ENCODE measurements around the gene SMYD5.

The SMYD5 gene

DNA sequence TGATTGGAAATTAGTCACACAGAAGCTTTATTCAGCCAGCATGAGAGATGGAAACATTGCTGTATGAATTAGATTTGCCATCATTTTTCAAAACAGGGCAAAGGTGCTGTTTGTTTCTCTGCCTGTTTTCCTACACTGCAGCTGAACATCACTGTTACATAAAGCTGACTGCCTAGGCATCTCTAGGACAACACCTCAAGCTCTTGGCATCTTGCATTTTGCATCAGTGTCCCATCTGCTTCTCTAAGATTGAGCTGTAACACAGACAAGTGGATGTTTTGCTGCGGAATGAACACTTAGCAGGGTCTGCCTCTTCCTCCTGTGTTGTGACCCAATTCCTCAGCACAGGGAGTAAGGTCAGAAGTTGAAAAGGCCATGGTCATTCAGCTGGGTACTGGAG, 24.9 kb downstream of the SMYD5 start:
- no peak for DNase-seq (ENCODE audit: low read depth)

DNA sequence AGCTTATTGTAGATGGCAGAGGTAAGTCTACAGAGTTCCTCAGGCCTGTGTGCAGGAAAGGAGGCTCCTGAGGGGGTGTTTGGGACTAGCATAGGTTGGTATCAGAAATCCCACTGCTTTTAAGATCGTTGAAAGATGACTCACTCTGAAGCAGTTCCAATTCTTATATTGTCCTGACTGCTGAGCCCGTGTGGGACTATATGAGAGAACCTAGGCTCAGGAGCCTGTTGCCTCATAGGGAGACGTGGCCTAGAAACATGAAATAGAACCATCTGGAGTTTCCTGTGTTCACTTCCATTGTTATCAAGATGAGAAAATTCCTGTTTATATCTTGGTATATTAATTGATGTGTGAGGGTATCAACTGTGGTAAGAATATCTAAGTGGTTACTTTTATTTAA, 25.7 kb downstream of the SMYD5 start:
- peak; percentile 90 for DNase-seq (ENCODE audit: low read depth)

DNA sequence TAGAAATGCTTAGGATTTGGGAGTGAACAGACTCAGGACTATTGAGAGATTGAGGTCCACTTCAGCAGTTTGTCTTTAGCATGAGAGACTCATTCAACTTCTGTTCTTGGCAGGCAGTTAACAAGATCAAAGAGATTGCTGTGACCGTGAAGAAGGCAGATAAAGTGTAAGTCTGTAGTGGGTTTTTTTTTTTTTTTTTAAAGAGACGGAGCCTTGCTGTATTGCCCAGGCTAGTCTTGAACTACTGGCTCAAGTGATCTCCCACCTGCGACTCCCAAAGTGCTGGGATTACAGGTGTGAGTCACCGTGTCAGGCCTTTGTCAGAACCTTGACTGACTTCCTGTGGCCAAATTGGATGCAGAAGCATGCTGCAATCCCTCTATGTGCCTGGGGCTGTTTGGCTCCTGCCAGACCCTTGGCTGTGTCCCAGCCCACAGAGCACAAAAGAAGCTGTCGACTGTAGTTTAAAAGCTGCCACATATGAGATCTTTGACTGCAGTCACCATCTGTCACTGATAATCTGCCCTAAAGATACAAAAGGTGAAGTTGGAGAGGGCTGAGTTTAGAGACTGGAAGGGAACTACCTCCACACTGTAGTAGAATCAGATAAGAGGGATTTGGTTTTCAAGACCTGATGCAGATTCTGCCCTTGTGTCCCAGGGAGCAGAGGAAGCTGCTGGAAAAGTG, 30.0 kb downstream of the SMYD5 start:
- DNase-seq (ENCODE audit: low read depth), result peak; percentile 76

DNA sequence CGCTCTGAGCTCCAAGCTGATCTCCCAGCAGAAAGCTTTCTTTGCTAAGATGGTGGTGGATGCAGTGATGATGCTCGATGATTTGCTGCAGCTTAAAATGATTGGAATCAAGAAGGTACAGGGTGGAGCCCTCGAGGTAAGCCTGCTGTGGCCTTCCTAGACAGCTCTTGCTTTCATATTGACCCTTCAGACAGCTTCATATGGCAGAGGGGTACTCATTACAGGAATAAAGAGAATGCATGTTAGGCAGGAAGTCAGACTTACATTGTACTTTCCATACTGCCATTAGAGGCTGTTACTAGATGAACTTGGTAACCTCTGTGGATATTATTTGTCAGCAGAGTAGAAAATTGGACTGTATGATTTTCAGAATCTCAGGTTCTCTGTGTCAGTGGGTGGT, 30.5 kb downstream of the SMYD5 start:
- DNase-seq (ENCODE audit: low read depth), result no peak

DNA sequence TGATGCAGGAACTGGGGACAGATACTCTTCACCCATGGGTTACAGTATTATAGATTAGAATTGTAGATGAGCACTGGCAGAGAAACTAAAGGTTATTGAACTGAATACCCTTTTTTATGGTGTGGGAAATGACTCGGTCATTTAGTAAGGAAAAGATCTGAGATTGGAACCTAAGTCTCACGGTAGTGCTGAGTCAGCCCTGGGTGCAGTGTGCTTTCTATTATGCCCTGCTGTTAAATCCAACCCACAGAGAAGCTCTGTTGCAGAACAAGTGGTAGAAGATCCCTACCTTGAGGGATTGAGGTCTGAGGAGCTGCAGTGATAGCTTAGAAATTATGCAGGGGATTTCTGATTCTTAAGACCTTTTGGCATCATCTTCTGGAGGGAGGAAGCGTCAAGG, 32.8 kb downstream of the SMYD5 start:
- DNase-seq (ENCODE audit: low read depth), result no peak

GRCh38 chr2:73249636-73250035, 35.6 kb downstream of the SMYD5 start:
- no peak for DNase-seq (ENCODE audit: low read depth)

- DNase-seq (ENCODE audit: low read depth), result no peak
Measured at GRCh38 chr2:73250872-73251846, 37.1 kb downstream of the SMYD5 start.

DNA sequence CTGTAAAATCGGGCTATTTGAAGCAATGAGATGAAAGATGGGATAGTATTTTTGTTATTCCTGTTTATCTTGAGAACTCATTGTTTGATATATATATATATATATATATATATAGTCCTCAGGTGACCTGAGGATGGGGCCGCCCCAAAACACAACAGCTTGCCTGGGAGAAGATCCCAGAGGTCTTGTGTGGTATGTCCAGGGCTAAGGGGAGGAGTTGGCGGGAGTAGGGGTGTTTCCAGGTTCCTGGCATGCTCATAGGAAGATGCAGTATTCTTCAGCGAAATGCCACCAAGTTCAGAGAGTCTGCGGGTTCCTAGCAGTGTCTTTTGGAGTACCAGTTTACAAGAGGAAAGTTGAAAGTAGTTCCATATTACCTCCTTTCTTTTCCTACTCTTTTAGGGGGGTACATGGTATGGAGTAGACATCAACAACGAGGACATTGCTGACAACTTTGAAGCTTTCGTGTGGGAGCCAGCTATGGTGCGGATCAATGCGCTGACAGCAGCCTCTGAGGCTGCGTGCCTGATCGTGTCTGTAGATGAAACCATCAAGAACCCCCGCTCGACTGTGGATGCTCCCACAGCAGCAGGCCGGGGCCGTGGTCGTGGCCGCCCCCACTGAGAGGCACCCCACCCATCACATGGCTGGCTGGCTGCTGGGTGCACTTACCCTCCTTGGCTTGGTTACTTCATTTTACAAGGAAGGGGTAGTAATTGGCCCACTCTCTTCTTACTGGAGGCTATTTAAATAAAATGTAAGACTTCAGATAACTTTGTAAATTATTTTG, 38.4 kb downstream of the SMYD5 start:
- DNase-seq (ENCODE audit: low read depth), result no peak

GRCh38 chr2:73253400-73253799, 39.4 kb downstream of the SMYD5 start:
- no peak for DNase-seq (ENCODE audit: low read depth)

GRCh38 chr2:73253901-73254300, 39.9 kb downstream of the SMYD5 start:
- no peak for DNase-seq (ENCODE audit: low read depth)

DNA sequence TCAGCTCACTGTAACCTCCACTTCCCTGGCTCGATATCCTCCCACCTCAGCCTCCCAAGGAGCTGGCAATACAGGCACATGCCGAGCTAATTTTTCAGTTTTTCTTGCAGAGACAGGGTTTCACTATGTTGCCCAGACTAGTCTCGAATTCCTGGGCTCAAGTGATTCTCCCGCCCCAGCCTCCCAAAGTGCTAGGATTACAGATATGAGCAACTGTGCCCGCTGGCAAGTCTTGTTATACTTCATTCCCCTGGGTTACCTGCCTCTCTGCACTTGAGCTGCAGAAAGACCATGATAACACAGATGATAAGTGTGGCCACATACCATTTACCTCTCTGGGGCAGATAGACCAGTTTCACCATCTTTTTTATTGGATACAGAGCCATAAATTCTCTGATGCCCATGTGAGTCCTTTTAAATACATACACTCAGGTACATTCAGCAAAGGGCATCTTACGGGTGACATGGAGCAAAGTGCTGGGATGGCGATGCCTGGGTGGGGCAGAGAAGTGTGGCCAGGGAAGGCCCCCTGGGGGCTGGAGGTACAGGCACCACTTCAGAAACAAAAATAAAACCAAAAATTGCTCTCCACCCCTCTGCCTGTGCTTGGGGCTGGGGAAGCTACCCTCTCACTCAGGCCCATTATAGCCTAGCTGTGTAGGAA, 40.4 kb downstream of the SMYD5 start:
- DNase-seq (ENCODE audit: low read depth), result no peak

GRCh38 chr2:73255007-73255644, 41.1 kb downstream of the SMYD5 start:
- DNase-seq (ENCODE audit: low read depth), result no peak

DNA sequence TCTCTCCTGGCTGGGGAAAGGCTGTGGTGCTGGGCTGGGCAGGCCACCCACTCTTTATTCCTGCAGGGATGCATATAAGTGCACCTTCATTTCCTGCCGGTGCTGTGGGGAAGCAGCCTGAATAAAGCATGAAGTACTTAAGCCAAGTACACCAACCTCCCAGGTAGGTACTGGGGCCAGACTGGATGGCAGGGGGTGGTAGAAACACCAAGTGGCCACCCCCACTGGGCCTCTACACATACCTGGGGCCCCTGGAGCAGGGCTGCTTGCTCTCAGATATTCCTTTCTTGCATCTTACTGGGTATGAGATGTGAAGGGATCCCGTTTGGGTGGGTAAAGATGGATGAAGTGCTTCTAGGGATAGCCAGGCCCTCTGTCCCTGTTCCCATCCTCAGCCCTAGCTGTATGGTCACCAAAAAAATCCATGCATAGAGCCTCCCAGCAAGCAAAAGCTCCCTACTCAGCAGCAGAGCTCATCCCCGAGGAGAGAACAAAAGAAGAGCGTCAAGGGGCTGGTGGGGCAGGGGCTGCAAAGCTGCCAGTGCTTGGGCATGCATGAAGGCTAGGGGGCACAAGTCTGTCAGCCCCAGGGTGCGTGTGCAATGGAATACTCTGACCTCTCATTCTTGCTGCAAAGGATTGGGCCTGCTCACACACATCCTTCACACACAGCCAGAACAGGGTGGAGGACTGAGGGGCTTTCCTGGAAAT, 42.0 kb downstream of the SMYD5 start:
- DNase-seq (ENCODE audit: low read depth), result no peak

- no peak for DNase-seq (ENCODE audit: low read depth)
Measured at GRCh38 chr2:73256618-73256922, 42.5 kb downstream of the SMYD5 start.

GRCh38 chr2:73257021-73257420, 43.0 kb downstream of the SMYD5 start:
- DNase-seq (ENCODE audit: low read depth), result no peak

DNA sequence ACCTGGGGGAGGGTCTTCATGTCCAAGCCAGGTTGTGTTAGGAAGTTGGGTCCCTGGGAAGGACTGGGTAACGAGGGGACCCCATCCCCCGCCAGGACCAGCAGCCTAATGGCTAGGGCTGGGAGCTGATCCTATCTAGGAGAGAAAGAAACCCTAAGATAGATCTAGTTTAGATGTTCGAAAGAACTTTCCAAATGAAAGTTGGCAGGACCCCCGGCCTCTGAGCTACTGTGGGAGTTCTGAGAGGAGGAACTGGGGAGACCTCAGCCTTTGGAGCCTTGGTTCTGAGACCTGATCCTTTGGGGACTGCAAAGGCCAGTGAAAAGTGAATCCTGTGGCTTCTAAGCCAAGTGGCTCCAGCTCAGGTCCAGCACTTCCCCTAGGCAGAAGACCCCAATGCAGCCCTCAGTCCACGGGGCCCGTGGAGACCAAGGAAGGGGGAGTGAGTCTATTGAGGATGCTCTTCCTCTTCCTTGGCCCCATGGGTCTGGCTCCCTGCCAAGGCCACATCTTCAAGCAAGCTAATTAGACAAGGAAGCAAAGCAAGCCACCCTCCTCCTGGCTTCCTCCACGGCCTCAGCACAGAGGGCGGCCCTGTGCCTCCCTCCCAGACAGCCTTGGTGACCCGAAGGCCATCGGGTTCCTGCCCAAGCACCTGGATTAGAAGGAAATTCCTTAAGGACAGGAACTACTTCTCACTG, 43.5 kb downstream of the SMYD5 start:
- DNase-seq (ENCODE audit: low read depth), result no peak

DNA sequence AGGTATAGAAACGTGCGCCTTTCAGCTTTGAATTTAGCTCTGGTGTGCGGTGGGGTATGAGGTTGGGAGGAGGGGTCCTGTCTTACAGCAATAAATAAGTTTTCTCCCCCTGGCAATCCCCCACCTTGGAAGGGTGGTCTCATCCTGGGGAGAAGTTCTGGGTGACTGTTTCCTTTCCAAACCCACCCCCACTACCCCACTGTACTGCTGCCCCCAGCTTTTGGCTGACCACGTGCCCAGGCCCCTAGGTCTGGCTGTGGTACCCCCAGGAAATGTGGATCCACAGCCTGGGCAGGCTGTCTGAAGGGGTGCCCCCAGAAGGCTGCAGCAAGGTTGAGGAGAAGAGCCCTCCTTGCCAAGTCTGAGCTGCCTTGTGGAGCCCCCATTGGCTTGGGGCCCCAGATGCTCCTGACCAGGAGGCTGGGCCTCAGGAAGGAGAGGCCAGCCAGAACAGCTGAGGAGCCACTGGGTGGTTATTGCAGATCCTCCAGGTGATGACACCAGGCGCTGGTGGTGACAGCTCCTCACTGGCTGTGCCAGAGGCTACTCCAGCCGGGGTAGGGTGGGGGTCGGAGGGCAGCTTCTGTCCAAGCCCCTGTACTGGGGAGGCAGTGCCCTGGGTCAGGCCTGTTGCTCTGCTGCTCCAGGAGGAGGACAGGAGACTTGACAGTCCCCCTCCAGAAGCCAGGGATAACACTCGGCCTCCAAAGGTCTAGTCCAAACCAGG, 44.3 kb downstream of the SMYD5 start:
- DNase-seq (ENCODE audit: low read depth), result no peak

GRCh38 chr2:73258913-73259215, 44.8 kb downstream of the SMYD5 start:
- DNase-seq (ENCODE audit: low read depth), result no peak

DNA sequence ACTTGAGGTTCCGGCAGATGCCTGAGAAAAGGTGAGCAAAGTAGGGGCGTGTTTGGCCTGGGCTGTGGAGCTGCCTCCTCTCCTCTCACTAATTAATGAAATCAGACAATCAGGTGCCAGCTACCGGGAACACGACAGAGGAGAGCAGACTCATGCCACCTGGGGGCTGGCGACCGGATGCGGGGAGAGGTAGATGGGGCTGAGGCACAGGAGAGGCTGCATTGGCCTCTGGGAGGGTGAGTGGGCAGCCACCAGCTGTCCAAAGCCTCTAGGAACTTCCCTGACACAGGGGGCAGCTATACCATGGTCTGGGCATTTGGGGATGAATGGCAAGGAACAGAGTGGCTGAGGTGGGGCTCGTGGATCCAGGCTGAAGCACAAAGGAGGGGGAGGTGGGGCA, 45.2 kb downstream of the SMYD5 start:
- DNase-seq (ENCODE audit: low read depth), result no peak

Measured in iris pigment epithelial cell (primary cell).